Osteoblast (primary cell): ENCODE results near the gene NDUFB8. TPM values are rescaled to one million over a fixed set of nuclear protein-coding genes. Genes with fewer than 3 reads are reported as not detected.
A peak's percentile ranks its signal among the peaks of the same experiment; 100 is the strongest.
"Not testable (repeated sequence)": the region's sequence is repeated elsewhere in the genome, so short reads cannot be mapped to it uniquely, and the experiment has no call there.

Experiments used
- DNase-seq: peaks from one replicate; pipeline ENCODE4 v3.0.0; 2011; ENCODE audit warnings: low spot score, mixed read lengths; ENCODE audit not compliant: insufficient read length; ENCODE audit errors: missing footprints
- H2AFZ ChIP-seq: 2 replicates; pipeline ENCODE4 v1.6.0; 2011; ENCODE audit warnings: mild to moderate bottlenecking, low read length
- H3K27ac ChIP-seq: 2 replicates; pipeline ENCODE4 v1.5.1; 2011; ENCODE audit warnings: mild to moderate bottlenecking, low read depth, low read length, moderate library complexity
- H3K27me3 ChIP-seq: 2 replicates; pipeline ENCODE4 v1.6.0; 2012; ENCODE audit warnings: mild to moderate bottlenecking, control low read depth, inconsistent platforms, low read length, moderate library complexity; ENCODE audit not compliant: insufficient read depth
- H3K36me3 ChIP-seq: 2 replicates; pipeline ENCODE4 v1.5.1; 2011; ENCODE audit warnings: mild to moderate bottlenecking, low read length, control low read depth, moderate library complexity; ENCODE audit not compliant: insufficient read depth
- H3K4me1 ChIP-seq: 2 replicates; pipeline ENCODE4 v1.5.1; 2011; ENCODE audit warnings: mild to moderate bottlenecking, low read length, control low read depth, moderate library complexity; ENCODE audit not compliant: insufficient read depth
- H3K4me2 ChIP-seq: 2 replicates; pipeline ENCODE4 v1.6.0; 2011; ENCODE audit warnings: mild to moderate bottlenecking, low read length; ENCODE audit not compliant: insufficient read depth
- H3K4me3 ChIP-seq: fragments of 200-600 bp; sonication (generic); 3 replicates; pipeline ENCODE4 v1.5.1; 2012; ENCODE audit warnings: mild to moderate bottlenecking, low read length, inconsistent platforms; ENCODE audit not compliant: insufficient read depth
- H3K79me2 ChIP-seq: 2 replicates; pipeline ENCODE4 v1.6.0; 2012; ENCODE audit warnings: mild to moderate bottlenecking, low read length, control low read depth, inconsistent platforms; ENCODE audit not compliant: insufficient read depth
- H3K9me3 ChIP-seq: 2 replicates; pipeline ENCODE4 v1.5.1; 2011; ENCODE audit warnings: low read depth, low read length, control low read depth
- H4K20me1 ChIP-seq: 2 replicates; pipeline ENCODE4 v1.6.0; 2012; ENCODE audit warnings: mild to moderate bottlenecking, low read length, control low read depth; ENCODE audit not compliant: insufficient read depth
- total RNA-seq: library from RNA; depleted of rRNA; stranded (reverse); fragments of >200 nt; gene quantifications from 2 replicates; pipeline ENCODE4 v1.2.3, GENCODE V29; 2012
- TF ChIP-seq, protein P1 (sequence below): IDR thresholded peaks from 2 replicates; pipeline ENCODE4 v1.5.1; 2011; ENCODE audit warnings: mild to moderate bottlenecking, low read depth, low read length, moderate library complexity; ENCODE audit errors: extremely low read depth

The NDUFB8 gene
- total RNA-seq = 89.3 and 102 TPM in 2 replicates

GRCh38 chr10:100529475-100530298 lies at the start of gene NDUFB8:
Gene NDUFB8 (minus strand): TSS chr10:100529871. CDS start chr10:100529851, 20 bp downstream.
- no peaks in the 10 kb centered on the region for H3K27me3 ChIP-seq
- H3K79me2 ChIP-seq = peaks cover 35% of the 10 kb centered on the region
- H3K4me3 ChIP-seq = peak within 1 kb of the TSS; percentile 96
- peak within 1 kb of the TSS; percentile 78 for H3K27ac ChIP-seq
- peak within 1 kb of the TSS; percentile 98 for H3K4me2 ChIP-seq
- H3K36me3 ChIP-seq = peaks cover 20% of the 10 kb centered on the region
- peaks cover 11% of the 10 kb centered on the region for H4K20me1 ChIP-seq
- peak; percentile 94 for DNase-seq
- peak within 1 kb of the TSS; percentile 100 for H2AFZ ChIP-seq
- TF ChIP-seq, protein P1, sequence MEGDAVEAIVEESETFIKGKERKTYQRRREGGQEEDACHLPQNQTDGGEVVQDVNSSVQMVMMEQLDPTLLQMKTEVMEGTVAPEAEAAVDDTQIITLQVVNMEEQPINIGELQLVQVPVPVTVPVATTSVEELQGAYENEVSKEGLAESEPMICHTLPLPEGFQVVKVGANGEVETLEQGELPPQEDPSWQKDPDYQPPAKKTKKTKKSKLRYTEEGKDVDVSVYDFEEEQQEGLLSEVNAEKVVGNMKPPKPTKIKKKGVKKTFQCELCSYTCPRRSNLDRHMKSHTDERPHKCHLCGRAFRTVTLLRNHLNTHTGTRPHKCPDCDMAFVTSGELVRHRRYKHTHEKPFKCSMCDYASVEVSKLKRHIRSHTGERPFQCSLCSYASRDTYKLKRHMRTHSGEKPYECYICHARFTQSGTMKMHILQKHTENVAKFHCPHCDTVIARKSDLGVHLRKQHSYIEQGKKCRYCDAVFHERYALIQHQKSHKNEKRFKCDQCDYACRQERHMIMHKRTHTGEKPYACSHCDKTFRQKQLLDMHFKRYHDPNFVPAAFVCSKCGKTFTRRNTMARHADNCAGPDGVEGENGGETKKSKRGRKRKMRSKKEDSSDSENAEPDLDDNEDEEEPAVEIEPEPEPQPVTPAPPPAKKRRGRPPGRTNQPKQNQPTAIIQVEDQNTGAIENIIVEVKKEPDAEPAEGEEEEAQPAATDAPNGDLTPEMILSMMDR = no peak
- no peaks in the 10 kb centered on the region for H3K9me3 ChIP-seq
- H3K4me1 ChIP-seq = peaks cover 19% of the 10 kb centered on the region

DNA sequence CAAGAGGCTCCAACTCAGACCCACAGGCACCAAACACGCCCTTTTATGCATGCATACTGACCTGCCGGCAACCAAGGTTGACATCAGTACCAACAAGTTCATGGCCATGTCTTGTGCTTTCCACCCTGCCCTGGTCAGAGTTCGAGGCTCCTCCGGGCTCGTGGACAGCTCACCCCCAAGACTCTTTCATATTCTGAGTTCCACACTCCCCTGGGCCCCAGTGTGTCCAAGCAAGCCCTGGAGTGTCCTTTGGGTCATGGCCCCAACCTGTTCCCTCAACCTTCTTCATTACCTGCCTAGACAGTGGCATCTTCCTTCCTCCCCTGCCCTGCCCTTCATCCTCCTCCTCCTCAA lies 46.6 kb upstream of the NDUFB8 start:
- H3K79me2 ChIP-seq = no peaks in the 10 kb centered on the region
- H3K27me3 ChIP-seq = peaks cover 32% of the 10 kb centered on the region
- no peak for DNase-seq
- no peaks in the 10 kb centered on the region for H3K4me1 ChIP-seq
- H3K36me3 ChIP-seq = no peaks in the 10 kb centered on the region
- no peak overlapping the region for H3K4me3 ChIP-seq
- H2AFZ ChIP-seq = no peak overlapping the region
- no peaks in the 10 kb centered on the region for H4K20me1 ChIP-seq
- no peak overlapping the region for H3K27ac ChIP-seq
- TF ChIP-seq, protein P1 = no peak
- no peak overlapping the region for H3K4me2 ChIP-seq
- no peaks in the 10 kb centered on the region for H3K9me3 ChIP-seq

- TF ChIP-seq, protein P1 = no peak
- no peak overlapping the region for H3K4me3 ChIP-seq
- no peak overlapping the region for H2AFZ ChIP-seq
- H3K27ac ChIP-seq = no peak overlapping the region
- peaks cover 37% of the 10 kb centered on the region for H3K27me3 ChIP-seq
- no peaks in the 10 kb centered on the region for H3K9me3 ChIP-seq
- no peaks in the 10 kb centered on the region for H3K79me2 ChIP-seq
- no peaks in the 10 kb centered on the region for H3K4me1 ChIP-seq
- H3K4me2 ChIP-seq = no peak overlapping the region
- DNase-seq = no peak
- H3K36me3 ChIP-seq = no peaks in the 10 kb centered on the region
- H4K20me1 ChIP-seq = no peaks in the 10 kb centered on the region
Observed at GRCh38 chr10:100575585-100576281, 46.1 kb upstream of the NDUFB8 start.

- H3K4me2 ChIP-seq = not testable (repeated sequence)
Observed at GRCh38 chr10:100575146-100575545, 45.5 kb upstream of the NDUFB8 start.

More at GRCh38 chr10:100575146-100575545, 45.5 kb upstream of the NDUFB8 start:
- not testable (repeated sequence) for DNase-seq, H3K36me3 ChIP-seq, H3K4me3 ChIP-seq, H3K4me1 ChIP-seq, H3K27ac ChIP-seq, H3K79me2 ChIP-seq, H3K9me3 ChIP-seq, H2AFZ ChIP-seq, H4K20me1 ChIP-seq
- peaks cover 42% of the 10 kb centered on the region for H3K27me3 ChIP-seq
